ENCODE data around the gene ZNF785. TPM values are rescaled to one million over a fixed set of nuclear protein-coding genes. Genes with fewer than 3 reads are reported as not detected.

Gene ZNF785
- total and polyA plus RNA-seq, 2 of the 13 experiments (the other 11 are each of a cell fraction or from before 2014, with no cell fraction given): 0.01 TPM; not detected in 1

GRCh38 chr16:30539000-30539964, 46.2 kb downstream of the ZNF785 start (continued):
- no peak for TF ChIP-seq ZBTB40 (IDR thresholded peaks at IDR 0.05)
- no peak; the same call in none of the 2 replicates for TF ChIP-seq ZBTB40 (CRISPR knock-in tag; IDR thresholded peaks at IDR 0.05)
- no peak for TF ChIP-seq ZNF224 (CRISPR knock-in tag; IDR thresholded peaks at IDR 0.05)
- no peak for TF ChIP-seq ETS1 (CRISPR knock-in tag; IDR thresholded peaks at IDR 0.05)
- TF ChIP-seq ZBTB20 (CRISPR knock-in tag; IDR thresholded peaks at IDR 0.05; ENCODE audit: borderline replicate concordance, low read depth): no peak
- no peak for TF ChIP-seq ELF4 (CRISPR knock-in tag; IDR thresholded peaks at IDR 0.05; ENCODE audit: borderline replicate concordance)
- no peak for TF ChIP-seq BATF2 (CRISPR knock-in tag; IDR thresholded peaks at IDR 0.05)
- no peak for TF ChIP-seq ZNF431 (CRISPR knock-in tag; IDR thresholded peaks at IDR 0.05; ENCODE audit: borderline replicate concordance, low read depth)
- TF ChIP-seq HOXD1 (CRISPR knock-in tag; IDR thresholded peaks at IDR 0.05): no peak
- no peak for TF ChIP-seq ZNF253 (CRISPR knock-in tag; IDR thresholded peaks at IDR 0.05; ENCODE audit: borderline replicate concordance)
- TF ChIP-seq RBM22 (optimal IDR thresholded peaks at IDR 0.05; ENCODE audit: low read length): peak; percentile 24
- TF ChIP-seq PHF20 (CRISPR knock-in tag; IDR thresholded peaks at IDR 0.05): no peak
- TF ChIP-seq KLF9 (CRISPR knock-in tag; IDR thresholded peaks at IDR 0.05; ENCODE audit: low read depth): no peak
- no peak for TF ChIP-seq TERF1 (CRISPR knock-in tag; IDR thresholded peaks at IDR 0.05)
- no peak for TF ChIP-seq ZBTB3 (CRISPR knock-in tag; IDR thresholded peaks at IDR 0.05; ENCODE audit: borderline replicate concordance, low read depth)
- TF ChIP-seq CCAR2 (optimal IDR thresholded peaks at IDR 0.05; ENCODE audit: low read depth, low read length): no peak
